Measurements from ENCODE around the gene CCDC182. TPM values are rescaled to one million over a fixed set of nuclear protein-coding genes. Genes with fewer than 3 reads are reported as not detected.

The CCDC182 gene
- total and polyA plus RNA-seq, 9 of the 15 experiments (the other 6 are each of a cell fraction or from before 2014, with no cell fraction given), result not detected

DNA sequence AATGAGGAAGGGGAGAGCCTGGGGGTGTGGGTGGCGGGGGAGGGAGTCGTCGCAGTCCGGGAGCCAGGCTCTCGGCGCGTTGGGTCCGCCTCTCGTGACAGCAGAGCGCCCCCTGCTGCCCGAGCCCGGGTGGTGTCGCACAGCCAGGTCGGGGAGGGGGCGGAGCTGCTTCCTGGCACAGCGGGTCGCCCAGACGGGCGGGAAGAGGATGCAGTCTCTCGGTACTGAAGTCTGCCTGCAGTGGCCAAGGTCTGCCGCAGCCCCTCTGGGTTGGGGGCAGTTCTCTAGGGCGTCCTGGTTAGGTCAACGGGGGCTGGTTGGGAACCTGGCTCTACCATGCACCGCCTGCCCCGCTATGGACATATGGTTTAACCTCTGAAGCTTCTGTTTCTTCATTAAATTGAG is 38.2 kb upstream of the CCDC182 start (continued):
- TF ChIP-seq, protein P1, sequence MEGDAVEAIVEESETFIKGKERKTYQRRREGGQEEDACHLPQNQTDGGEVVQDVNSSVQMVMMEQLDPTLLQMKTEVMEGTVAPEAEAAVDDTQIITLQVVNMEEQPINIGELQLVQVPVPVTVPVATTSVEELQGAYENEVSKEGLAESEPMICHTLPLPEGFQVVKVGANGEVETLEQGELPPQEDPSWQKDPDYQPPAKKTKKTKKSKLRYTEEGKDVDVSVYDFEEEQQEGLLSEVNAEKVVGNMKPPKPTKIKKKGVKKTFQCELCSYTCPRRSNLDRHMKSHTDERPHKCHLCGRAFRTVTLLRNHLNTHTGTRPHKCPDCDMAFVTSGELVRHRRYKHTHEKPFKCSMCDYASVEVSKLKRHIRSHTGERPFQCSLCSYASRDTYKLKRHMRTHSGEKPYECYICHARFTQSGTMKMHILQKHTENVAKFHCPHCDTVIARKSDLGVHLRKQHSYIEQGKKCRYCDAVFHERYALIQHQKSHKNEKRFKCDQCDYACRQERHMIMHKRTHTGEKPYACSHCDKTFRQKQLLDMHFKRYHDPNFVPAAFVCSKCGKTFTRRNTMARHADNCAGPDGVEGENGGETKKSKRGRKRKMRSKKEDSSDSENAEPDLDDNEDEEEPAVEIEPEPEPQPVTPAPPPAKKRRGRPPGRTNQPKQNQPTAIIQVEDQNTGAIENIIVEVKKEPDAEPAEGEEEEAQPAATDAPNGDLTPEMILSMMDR (IDR thresholded peaks at IDR 0.05 in 2 of 3, conservative IDR thresholded peaks at IDR 0.05 in 1 of 3; ENCODE audit: insufficient read depth in 2 of 3, low read depth in 1 of 3, low read length in 3 of 3), result peak; percentile 76 to 87 (median 86)
- TF ChIP-seq, protein P2, sequence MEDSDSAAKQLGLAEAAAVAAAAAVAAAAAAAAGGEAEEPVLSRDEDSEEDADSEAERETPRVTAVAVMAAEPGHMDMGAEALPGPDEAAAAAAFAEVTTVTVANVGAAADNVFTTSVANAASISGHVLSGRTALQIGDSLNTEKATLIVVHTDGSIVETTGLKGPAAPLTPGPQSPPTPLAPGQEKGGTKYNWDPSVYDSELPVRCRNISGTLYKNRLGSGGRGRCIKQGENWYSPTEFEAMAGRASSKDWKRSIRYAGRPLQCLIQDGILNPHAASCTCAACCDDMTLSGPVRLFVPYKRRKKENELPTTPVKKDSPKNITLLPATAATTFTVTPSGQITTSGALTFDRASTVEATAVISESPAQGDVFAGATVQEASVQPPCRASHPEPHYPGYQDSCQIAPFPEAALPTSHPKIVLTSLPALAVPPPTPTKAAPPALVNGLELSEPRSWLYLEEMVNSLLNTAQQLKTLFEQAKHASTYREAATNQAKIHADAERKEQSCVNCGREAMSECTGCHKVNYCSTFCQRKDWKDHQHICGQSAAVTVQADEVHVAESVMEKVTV (CRISPR knock-in tag; IDR thresholded peaks at IDR 0.05), result no peak
- no peak for TF ChIP-seq CREBBP (IDR thresholded peaks at IDR 0.05; ENCODE audit: low read depth, low read length)
- TF ChIP-seq, protein P3, sequence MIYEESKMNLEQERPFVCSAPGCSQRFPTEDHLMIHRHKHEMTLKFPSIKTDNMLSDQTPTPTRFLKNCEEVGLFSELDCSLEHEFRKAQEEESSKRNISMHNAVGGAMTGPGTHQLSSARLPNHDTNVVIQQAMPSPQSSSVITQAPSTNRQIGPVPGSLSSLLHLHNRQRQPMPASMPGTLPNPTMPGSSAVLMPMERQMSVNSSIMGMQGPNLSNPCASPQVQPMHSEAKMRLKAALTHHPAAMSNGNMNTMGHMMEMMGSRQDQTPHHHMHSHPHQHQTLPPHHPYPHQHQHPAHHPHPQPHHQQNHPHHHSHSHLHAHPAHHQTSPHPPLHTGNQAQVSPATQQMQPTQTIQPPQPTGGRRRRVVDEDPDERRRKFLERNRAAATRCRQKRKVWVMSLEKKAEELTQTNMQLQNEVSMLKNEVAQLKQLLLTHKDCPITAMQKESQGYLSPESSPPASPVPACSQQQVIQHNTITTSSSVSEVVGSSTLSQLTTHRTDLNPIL (CRISPR knock-in tag; IDR thresholded peaks at IDR 0.05), result no peak
- TF ChIP-seq TRIM28 (IDR thresholded peaks at IDR 0.05), result no peak
- no peak for TF ChIP-seq ETV5 (CRISPR knock-in tag; IDR thresholded peaks at IDR 0.05; ENCODE audit: low read depth)
- TF ChIP-seq, protein P4, sequence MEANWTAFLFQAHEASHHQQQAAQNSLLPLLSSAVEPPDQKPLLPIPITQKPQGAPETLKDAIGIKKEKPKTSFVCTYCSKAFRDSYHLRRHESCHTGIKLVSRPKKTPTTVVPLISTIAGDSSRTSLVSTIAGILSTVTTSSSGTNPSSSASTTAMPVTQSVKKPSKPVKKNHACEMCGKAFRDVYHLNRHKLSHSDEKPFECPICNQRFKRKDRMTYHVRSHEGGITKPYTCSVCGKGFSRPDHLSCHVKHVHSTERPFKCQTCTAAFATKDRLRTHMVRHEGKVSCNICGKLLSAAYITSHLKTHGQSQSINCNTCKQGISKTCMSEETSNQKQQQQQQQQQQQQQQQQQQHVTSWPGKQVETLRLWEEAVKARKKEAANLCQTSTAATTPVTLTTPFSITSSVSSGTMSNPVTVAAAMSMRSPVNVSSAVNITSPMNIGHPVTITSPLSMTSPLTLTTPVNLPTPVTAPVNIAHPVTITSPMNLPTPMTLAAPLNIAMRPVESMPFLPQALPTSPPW (CRISPR knock-in tag; IDR thresholded peaks at IDR 0.05), result 0 out of 2 replicates have a peak, but pooled peaks have one; percentile 36
- no peak for TF ChIP-seq ZNF239 (CRISPR knock-in tag; IDR thresholded peaks at IDR 0.05)
- TF ChIP-seq ZBTB17 (CRISPR knock-in tag; IDR thresholded peaks at IDR 0.05), result no peak
- no peak for TF ChIP-seq ZNF165 (CRISPR knock-in tag; IDR thresholded peaks at IDR 0.05; ENCODE audit: borderline replicate concordance)
- no peak for TF ChIP-seq ERF (CRISPR knock-in tag; IDR thresholded peaks at IDR 0.05)
- TF ChIP-seq GTF2F1 (IDR thresholded peaks at IDR 0.05; ENCODE audit: low read depth, low read length), result no peak
- TF ChIP-seq RAD21 (CRISPR knock-in tag; conservative IDR thresholded peaks at IDR 0.05 in 1 of 2, IDR thresholded peaks at IDR 0.05 in 1 of 2), result peak; percentile 47 to 69; a peak in 3 of 4 replicates
- TF ChIP-seq, protein P5, sequence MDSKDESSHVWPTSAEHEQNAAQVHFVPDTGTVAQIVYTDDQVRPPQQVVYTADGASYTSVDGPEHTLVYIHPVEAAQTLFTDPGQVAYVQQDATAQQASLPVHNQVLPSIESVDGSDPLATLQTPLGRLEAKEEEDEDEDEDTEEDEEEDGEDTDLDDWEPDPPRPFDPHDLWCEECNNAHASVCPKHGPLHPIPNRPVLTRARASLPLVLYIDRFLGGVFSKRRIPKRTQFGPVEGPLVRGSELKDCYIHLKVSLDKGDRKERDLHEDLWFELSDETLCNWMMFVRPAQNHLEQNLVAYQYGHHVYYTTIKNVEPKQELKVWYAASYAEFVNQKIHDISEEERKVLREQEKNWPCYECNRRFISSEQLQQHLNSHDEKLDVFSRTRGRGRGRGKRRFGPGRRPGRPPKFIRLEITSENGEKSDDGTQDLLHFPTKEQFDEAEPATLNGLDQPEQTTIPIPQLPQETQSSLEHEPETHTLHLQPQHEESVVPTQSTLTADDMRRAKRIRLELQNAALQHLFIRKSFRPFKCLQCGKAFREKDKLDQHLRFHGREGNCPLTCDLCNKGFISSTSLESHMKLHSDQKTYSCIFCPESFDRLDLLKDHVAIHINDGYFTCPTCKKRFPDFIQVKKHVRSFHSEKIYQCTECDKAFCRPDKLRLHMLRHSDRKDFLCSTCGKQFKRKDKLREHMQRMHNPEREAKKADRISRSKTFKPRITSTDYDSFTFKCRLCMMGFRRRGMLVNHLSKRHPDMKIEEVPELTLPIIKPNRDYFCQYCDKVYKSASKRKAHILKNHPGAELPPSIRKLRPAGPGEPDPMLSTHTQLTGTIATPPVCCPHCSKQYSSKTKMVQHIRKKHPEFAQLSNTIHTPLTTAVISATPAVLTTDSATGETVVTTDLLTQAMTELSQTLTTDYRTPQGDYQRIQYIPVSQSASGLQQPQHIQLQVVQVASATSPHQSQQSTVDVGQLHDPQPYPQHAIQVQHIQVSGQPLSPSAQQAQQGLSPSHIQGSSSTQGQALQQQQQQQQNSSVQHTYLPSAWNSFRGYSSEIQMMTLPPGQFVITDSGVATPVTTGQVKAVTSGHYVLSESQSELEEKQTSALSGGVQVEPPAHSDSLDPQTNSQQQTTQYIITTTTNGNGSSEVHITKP (IDR thresholded peaks at IDR 0.05; ENCODE audit: partially characterized antibody), result no peak
- 0 out of 2 replicates have a peak, but pooled peaks have one; percentile 69 for TF ChIP-seq ZBTB1 (CRISPR knock-in tag; IDR thresholded peaks at IDR 0.05; ENCODE audit: borderline replicate concordance, low read depth)
- TF ChIP-seq, protein P6, sequence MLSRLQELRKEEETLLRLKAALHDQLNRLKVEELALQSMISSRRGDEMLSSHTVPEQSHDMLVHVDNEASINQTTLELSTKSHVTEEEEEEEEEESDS (CRISPR knock-in tag; IDR thresholded peaks at IDR 0.05), result no peak
- no peak for TF ChIP-seq SRSF7 (optimal IDR thresholded peaks at IDR 0.05; ENCODE audit: low read depth, low read length)
- no peak for TF ChIP-seq SRSF9 (IDR thresholded peaks at IDR 0.05; ENCODE audit: borderline replicate concordance, low read depth, low read length)
